ENCODE measurements around the gene TBC1D9. TPM values are rescaled to one million over a fixed set of nuclear protein-coding genes. Genes with fewer than 3 reads are reported as not detected.

The TBC1D9 gene
- total RNA-seq, 1 donor from 2014 or later, result 34.6 TPM

DNA sequence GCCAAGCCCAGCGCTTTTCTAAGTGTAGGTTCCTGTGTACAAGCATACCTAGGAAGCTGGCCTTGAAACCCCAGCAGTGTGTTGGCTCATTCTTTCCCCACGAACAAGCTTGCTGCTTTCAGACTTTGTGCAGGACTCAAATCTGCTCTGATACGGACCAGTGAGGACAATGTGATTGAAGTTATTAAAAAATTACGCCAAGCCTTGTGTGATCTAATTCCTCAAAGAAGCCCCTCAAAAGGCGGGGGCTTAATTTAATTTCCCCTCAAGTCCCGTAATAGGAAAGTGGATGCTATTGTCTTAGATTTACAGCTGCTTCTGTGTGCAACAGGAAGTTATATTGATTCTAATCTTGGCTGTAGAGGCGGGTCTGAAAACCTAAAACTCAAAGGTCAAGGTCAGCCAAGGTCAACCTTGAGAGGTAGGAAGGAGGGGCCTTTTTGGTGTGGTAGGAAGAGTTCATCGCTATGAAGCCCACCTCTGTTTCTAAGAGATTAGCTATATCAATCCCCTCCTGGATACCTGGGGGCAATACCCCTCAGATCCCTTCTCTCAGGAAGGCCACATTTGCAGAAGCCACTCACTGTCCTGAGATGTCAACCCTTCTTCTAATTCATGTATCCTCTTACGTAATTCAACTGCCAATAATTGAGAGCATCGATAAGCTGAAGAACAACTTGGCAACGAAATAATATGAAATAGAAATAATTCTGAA lies 45.1 kb downstream of the TBC1D9 start:
- Histone ChIP-seq H3K36me3 (ENCODE audit: control insufficient read depth, insufficient read depth, low read length) (no peaks in the 10 kb centered on the region), H3K4me3 (ENCODE audit: low read depth, low read length) (no peak overlapping the region), H3K27me3 (ENCODE audit: control insufficient read depth, insufficient read depth, low read length) (no peaks in the 10 kb centered on the region)
- DNase-seq (ENCODE audit: low read depth), result no peak
- TF ChIP-seq, protein P1, sequence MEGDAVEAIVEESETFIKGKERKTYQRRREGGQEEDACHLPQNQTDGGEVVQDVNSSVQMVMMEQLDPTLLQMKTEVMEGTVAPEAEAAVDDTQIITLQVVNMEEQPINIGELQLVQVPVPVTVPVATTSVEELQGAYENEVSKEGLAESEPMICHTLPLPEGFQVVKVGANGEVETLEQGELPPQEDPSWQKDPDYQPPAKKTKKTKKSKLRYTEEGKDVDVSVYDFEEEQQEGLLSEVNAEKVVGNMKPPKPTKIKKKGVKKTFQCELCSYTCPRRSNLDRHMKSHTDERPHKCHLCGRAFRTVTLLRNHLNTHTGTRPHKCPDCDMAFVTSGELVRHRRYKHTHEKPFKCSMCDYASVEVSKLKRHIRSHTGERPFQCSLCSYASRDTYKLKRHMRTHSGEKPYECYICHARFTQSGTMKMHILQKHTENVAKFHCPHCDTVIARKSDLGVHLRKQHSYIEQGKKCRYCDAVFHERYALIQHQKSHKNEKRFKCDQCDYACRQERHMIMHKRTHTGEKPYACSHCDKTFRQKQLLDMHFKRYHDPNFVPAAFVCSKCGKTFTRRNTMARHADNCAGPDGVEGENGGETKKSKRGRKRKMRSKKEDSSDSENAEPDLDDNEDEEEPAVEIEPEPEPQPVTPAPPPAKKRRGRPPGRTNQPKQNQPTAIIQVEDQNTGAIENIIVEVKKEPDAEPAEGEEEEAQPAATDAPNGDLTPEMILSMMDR (IDR thresholded peaks at IDR 0.05; ENCODE audit: insufficient read depth, low read length, poor library complexity, severe bottlenecking), result no peak

DNA sequence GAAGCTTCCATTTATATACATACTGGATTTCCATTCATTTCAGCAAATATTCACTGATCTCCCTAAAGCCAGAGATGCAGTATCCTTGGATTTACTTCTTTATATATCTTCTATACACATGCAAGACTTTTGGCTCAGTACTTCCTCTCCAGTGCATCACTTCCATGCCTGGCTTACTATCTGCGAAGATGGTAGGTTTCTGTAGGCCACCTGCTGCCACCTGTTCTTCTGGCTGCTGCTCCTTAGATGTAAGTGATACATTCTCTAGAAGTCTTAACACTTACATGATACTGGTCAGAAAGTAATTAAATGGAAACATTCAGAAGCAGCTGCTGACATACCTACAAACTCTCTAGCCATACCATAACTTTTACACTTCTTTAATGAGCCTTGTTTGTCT lies 48.9 kb downstream of the TBC1D9 start:
- H3K27me3 ChIP-seq (ENCODE audit: control insufficient read depth, insufficient read depth, low read length), result no peaks in the 10 kb centered on the region
- H3K4me3 ChIP-seq (ENCODE audit: low read depth, low read length), result no peak overlapping the region
- DNase-seq (ENCODE audit: low read depth), result no peak
- TF ChIP-seq, protein P1 (IDR thresholded peaks at IDR 0.05; ENCODE audit: insufficient read depth, low read length, poor library complexity, severe bottlenecking), result no peak
- H3K36me3 ChIP-seq (ENCODE audit: control insufficient read depth, insufficient read depth, low read length), result no peaks in the 10 kb centered on the region

DNA sequence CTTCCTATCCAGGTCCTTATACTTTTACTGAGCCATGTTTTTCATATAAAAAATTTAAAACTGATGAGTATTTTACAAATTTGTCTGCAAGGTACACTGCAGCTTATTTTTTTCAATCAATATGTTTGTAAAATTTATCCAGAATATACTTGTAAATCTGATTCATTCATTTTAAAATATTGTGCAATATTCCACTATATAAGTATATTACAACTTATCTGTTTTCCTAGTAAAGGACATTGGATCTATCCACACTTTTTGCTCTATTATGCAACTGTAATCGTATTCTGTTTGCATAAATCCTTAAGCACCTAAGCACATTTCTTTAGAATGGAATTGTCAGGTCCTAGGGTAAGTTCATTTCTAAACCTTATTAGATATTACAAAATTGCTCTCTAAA lies 49.5 kb downstream of the TBC1D9 start:
- TF ChIP-seq, protein P1 (IDR thresholded peaks at IDR 0.05; ENCODE audit: insufficient read depth, low read length, poor library complexity, severe bottlenecking), result no peak
- H3K4me3 ChIP-seq (ENCODE audit: low read depth, low read length), result no peak overlapping the region
- no peak for DNase-seq (ENCODE audit: low read depth)
- no peaks in the 10 kb centered on the region for H3K27me3 ChIP-seq (ENCODE audit: control insufficient read depth, insufficient read depth, low read length)
- no peaks in the 10 kb centered on the region for H3K36me3 ChIP-seq (ENCODE audit: control insufficient read depth, insufficient read depth, low read length)

DNA sequence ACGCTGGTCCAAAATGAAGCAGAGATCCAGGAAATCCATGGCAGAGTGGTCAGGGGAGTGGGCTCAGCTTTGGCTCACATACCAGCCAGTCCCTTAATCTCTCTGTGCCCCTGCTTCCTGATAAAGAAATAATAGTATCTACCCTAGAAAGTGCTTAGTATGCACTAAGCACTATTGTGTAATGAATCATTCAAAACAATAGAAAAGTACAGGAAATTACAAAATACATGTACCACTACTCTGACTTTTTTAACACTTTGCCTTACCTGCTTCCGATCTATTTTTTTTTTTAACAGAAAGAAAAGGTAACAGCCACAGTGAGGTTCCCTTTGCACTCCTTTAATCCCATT lies 49.9 kb downstream of the TBC1D9 start:
- DNase-seq (ENCODE audit: low read depth), result no peak
- no peaks in the 10 kb centered on the region for H3K36me3 ChIP-seq (ENCODE audit: control insufficient read depth, insufficient read depth, low read length)
- H3K4me3 ChIP-seq (ENCODE audit: low read depth, low read length), result no peak overlapping the region
- TF ChIP-seq, protein P1 (IDR thresholded peaks at IDR 0.05; ENCODE audit: insufficient read depth, low read length, poor library complexity, severe bottlenecking), result no peak
- H3K27me3 ChIP-seq (ENCODE audit: control insufficient read depth, insufficient read depth, low read length), result no peaks in the 10 kb centered on the region

DNA sequence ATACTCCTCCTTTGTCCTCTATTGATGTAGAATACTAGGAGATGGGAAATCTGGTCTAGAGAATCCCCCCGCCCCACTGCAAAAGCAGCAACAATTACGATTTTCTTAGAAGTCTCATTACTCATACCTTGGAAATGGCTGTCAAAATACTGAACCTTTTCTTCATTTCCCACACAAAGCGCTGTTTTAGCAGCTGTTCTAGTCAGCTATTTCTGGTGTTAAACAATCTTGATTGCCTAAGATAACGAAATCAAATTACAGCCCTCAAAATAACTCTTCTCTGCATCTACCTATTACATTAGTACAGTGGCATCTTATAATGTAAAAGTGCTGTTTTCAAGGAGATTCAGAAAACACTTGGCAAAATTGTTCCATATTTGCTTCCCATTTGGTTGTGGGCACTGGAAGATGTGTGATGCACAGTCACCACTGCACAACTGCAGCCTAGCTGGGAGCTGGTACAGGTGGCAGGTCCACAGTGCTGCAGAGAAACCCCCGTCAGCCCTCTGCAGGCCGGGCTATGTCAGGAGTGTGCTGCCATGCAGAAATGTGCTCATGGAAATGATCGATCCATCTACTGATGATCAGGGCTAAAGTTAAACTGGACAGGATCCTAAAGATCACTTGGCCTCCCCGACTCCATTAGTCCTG lies 50.4 kb downstream of the TBC1D9 start:
- no peak for DNase-seq (ENCODE audit: low read depth)
- Histone ChIP-seq H3K4me3 (ENCODE audit: low read depth, low read length) (no peak overlapping the region), H3K36me3 (ENCODE audit: control insufficient read depth, insufficient read depth, low read length) (no peaks in the 10 kb centered on the region), H3K27me3 (ENCODE audit: control insufficient read depth, insufficient read depth, low read length) (no peaks in the 10 kb centered on the region)
- TF ChIP-seq, protein P1 (IDR thresholded peaks at IDR 0.05; ENCODE audit: insufficient read depth, low read length, poor library complexity, severe bottlenecking), result no peak

Data from kidney epithelial cell (primary cell).